Measurements from ENCODE around the gene EVI2B.

GRCh38 chr17:31328160-31328535 lies 14.3 kb upstream of the EVI2B start:
- no peak for TF ChIP-seq CTCF (IDR thresholded peaks at IDR 0.05)
- TF ChIP-seq KDM5A (IDR thresholded peaks at IDR 0.05), result no peak
- no peak for TF ChIP-seq CHD2 (IDR thresholded peaks at IDR 0.05; ENCODE audit: low read length, partially characterized antibody)
